GM19240 (cell line): ENCODE results near the gene ADAM33.

Experiments
- DNase-seq: peaks from one replicate; pipeline ENCODE4 v3.0.0; 2011; ENCODE audit warnings: low spot score; ENCODE audit not compliant: insufficient read length

The ADAM33 gene

DNA sequence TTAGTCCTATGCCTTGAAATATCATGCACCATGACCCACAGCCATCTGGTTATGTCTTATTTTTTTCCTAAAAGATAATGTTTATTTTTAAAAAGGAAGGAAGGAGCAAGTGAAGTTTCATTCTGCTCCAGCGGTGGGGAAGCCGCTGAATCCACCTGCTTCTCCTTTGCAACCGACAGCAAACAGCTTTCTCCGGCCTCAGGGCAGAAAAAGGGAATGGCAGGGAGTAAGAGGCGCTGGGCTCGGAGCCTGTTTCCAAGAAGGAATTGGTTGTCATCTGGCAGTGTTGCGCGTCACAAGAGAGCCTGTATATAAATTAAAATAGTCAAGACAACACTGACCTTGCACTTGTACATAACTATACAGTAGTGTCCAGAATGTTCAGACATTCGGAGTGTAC, 32.9 kb downstream of the ADAM33 start:
- no peak for DNase-seq

DNA sequence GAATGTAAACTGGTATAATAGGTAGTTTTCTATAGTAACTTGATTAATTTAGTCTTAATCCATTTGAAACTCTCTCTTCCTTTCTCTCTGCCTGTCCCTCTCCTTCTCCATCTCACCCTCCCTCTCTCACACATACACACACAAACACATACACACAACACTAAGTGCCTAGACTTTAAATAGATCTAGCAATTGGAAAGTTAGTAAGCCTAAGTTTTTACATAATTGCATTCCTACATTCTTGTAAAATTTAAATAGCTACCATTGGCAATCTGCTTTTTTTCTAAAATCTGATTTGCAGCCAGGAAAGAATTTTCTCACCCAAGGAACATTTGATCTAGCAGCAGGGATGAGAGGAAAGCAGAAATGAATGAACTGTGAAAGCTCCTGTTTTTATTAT, 34.3 kb downstream of the ADAM33 start:
- DNase-seq, result no peak

DNA sequence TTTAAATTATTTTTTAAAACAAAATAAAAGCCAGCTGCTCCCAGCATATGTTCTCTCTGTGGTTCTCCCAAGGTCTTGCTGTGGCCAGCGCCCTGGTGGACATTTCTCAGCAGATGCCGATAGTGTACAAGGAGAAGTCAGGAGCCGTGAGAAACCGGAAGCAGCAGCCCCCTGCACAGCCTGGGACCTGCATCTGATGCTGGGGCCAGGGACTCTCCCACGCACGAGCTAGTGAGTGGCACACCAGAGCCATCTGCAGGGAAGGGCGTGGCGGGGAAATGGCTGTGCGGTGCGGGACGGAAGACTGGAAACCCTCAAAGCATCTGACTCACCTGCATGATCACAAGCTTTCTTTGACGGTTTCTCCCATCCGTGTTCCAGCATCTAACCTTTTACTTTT, 35.2 kb downstream of the ADAM33 start:
- no peak for DNase-seq

DNA sequence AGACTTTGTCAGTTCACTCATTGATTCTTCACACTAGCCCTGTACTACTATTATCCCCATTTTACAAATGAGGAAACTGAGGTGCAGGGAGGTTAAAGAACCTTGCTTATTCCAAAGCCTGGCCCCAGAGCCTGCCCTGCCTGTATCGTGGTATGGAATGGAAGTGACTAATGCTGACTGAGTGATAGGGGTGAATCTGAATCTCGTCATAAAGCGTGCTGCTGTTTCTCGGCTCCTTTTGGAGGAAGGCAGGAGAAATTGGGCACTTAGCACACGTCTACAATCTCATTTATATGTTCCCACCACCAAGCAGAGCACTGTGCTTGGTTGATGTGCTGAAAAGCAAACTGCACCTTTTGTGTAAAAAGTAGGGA, 35.8 kb downstream of the ADAM33 start:
- DNase-seq, result no peak

DNA sequence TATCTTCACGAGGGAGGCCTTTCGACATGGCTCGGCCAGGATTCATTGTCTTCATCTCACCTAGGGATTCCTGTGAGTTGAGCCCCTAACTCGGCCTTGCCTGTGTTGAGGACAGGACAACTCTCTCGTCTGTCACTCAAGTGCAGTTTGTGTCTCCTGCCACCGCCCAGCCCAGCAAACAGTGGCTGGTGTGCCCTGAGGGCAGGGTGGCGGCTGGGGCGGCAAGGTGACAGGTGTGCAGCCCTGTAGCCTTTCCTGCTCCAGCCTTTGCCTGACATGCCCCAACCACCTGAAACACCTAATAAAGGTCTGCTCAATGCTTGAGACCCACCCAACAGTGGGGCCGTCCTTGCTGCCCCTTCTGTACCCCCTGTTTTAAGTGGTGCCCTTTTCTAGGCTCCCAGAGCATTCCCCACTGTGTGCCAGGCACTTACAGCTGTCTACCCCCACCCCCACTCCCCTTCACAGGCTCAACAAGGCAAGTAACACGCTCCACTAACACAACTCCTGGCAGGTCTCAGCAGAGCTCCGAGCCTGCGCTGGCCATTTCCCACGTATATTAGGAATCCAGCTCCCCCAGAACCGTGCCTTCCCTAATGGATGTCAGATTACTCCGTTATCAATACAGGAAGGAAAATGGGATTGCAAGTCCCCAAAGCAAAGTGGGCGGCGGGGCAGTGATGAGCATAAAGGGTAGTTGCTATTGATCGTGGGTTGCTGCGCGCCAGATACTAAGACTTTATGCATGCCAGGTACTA, 36.3 kb downstream of the ADAM33 start:
- no peak for DNase-seq

DNA sequence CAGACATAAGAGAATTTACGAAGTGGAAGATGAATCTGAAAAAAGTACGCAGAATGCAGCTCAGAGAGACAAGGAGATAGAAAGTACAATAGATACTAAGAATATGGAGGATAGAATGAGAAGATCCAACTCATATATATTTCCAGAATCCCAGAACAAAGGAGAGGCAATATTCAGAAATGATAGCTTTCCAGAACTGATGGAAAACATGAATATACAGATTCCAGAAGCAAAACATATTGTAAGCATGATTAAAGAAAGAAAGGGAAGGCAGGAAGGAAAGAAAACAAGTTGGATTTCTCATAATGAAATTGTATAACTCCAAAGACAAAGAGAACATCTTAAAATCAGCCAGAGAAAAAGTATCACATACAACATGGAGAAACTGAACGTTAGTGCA, 41.6 kb downstream of the ADAM33 start:
- no peak for DNase-seq

DNA sequence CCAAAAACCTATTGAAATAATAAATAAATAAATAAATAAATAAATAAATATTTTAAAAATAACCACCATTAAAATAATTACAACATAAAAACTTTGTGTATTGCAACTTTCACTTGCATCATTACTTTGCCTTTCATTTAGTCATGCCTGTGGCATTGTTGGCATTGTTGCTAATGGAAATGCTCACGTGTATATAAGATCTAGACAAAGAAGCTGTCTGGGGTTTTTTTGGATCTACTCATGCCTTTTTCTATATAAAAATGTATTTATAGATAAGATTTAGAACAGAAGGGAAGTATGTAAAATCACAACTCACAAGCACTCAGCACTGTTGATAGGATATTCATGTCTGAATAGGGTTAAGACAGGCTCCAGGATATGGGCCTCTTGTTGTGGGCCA, 46.5 kb downstream of the ADAM33 start:
- no peak for DNase-seq

DNA sequence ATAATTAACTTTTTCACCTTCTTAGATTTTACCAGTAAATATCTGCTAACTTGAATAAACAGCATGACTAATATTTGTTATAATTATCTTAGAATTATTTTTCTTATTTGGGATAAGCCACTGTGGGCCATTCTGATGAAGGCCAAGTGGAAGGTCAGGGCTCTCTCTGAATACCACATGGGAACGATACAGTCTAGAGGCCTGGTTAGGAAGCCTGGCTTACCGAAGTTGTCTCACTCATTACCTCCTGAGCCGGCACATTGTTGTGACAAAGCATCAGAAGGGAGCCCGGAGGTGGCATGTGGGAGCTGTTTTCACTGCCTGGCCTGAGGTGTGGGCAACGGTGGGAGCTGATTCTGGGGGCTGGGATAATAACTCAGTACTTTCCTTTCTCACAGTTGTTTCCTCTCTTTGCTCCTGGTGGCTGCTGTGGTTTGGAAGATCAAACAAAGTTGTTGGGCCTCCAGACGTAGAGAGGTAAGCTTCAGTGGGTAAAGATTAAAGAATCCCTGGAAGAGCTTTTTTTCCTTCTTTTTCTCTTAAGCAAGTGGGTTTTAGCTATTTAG, 47.8 kb downstream of the ADAM33 start:
- no peak for DNase-seq

DNA sequence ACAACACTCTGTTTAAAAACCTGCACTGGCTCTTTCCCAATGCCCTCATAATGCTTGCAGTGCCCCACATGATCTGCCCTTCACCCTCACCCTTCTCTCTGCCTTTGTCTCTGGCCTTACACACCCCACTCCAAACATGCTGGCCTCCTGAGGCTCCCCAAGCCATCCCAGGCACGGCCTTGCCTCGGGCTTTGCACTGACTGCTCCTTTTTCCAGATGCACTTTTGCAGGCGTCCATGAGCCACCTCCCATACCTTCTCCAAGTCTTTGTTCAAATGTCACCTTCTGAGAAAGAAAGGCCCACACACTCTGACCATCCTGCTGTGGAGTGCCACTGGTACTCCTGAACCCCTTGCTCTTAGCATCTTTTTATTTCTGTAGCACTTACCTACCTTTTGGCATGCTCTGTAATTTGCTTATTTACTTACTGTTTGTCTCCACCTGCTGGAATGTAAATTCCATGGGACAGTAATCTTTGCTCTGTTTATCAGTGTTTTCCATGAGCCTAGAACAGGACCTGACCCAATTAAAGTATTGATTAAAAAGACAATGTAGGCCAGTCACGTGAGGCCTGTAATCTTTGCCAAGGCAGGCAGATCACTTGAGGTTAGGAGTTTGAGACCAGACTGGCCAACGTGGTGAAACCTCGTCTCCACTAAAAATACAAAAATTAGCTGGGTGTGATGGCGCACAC, 49.4 kb downstream of the ADAM33 start:
- DNase-seq, result no peak

DNA sequence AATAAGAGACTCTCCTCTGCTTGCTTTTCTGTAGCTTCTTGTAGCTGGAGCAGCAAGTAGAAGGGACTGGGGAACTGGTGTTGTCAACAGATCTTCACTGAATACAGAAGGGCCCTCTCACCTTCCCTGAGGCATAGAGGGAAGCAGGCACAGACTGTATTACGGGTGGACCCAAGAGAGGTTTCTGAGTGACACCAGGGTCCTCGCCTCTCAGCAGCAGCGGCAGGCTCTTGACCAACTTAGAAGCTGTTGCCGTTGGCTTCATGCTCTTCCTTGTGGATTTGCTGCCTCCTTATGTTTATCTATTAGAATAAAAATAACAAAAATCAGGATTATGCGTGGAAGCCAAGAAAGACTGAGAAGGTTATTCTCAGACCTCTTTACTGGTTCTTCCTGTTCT, 50.3 kb downstream of the ADAM33 start:
- no peak for DNase-seq

DNA sequence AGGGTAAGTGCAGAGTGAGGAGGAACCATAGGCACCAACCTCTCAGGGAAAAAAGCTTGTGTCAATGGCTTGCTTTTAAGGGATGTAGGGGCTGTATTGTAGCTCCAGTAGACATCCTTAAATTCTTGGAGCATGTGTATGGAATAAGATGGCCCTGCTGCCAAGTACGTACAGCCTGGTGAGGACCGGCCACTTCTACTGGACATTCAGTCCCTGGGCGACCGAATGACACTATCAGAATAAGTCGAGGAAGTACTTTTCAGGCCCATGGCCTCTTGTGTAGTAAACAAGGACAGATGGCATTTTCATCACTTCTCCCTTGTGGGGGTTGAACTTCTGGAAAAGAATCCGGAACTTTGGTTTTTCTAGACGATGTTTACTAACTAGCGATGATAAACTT, 51.4 kb downstream of the ADAM33 start:
- DNase-seq, result no peak

DNA sequence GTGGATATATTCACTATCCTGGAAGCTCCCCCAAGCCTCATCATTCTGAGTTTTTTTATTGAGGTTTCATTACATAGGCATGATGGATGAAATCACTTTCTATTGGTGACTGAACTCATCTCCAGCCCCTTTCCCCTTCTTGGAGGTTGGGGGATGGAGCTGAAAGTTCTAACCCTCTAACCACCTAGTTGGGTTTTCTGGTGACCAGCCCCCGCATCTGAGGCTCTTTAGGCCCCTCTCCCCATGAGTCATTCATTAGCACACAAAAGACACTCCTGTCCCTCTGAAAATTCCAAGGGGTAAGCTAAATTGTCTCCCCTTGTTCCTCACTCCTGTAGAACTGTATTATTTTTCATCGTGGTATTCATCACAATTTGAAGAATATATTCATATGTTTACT, 51.9 kb downstream of the ADAM33 start:
- no peak for DNase-seq

DNA sequence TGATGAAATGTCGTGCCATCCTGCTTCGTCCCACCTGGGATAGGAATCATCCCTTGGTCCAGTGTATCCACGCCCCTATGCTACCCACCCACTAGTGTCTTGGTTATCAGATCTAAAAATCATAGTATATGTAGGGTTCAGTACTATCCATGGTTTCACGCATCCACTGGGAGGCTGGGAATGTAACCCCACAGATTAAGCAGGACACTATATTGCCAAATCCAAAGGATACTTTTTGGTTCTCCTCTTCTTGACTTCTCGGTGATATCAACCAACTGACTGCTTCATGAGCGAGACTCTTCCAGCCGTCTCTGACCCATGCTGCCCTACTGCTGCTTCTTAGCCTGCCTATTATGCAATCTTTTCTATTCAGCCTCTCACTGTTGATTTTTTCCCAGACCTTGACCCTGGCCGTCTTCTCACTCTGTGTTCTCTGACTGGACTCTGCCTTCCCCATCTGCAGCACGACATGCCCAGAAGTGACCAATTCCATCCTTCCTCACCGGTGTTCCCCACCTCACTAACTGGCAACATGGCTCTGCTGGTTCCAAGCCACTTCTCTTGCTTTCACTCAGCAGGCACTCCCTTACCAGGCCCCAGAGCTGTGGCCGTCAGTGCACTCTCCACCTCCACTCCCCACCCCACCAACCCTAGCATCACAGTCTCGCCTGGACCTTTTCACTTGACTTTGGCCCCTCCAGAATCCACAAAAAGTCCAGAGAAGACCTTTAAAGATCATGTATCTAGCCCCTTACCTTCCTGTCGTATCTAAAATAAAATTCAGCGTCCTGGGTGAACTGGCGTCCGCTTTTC, 53.1 kb downstream of the ADAM33 start:
- no peak for DNase-seq

DNA sequence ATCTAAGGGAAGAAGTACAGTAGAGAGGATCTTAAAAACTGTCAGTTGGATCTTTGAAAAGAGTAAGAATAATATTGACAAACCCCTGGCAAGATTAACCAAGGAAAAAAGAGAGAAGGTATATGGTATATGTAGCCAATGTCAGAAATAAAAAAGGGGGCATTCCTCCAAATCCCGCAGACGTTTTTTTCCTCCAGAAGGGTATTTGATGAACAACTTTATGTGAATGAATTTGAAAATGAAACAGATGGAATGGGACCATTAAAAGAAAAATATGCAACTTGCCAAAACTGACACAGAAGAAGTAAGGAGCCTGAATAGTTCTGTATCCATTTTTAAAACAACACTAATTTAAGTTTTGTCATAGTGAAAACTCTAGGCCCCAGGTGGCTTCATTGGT, 54.3 kb downstream of the ADAM33 start:
- DNase-seq, result no peak

DNA sequence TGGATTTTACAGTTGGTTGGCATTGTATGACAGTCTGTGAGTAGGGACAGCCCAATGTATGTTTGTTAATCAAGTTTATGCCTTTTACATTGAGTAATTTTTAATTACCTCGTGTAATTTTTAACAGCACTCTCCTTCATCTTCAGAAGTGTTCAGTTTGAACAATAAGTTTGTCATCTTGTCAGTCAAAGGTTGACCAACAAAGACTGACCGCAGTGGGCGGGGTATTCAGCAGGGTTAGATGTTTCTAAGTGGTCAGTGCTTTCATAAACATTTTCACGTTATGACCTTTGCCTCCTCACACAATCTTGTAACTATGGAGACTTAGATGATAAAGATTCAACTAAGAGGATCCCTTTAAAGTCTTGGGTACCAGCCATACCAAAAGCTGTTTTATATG, 59.4 kb downstream of the ADAM33 start:
- no peak for DNase-seq

DNA sequence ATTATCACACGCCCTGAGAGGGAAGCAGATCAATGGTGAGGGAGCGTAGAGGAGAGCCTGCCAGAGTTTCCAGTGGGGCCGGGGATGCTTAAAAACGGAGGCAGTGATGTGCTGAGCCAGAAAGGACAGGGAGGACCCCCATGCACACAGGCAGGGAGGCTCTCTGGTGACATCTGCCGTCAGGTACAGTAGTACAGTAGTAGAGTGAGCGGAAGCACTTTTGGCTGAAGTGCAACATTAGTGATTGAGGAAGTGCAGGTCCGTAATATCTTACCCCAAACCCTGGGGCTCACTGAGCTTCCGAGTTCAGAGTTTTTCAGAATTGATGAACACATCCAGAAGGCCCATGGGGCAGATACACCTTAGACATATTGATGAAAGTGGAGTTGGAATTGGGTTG, 60.7 kb downstream of the ADAM33 start:
- no peak for DNase-seq
